Stimulated activated CD8-positive, alpha-beta memory T cell treated with anti-CD3 and anti-CD28 coated beads, Interleukin-12 subunit alpha, Interleukin-12 subunit beta, amount 100 ng/mL, for 4 hours (primary cell): ENCODE measurements around the gene NME5.

ENCODE experiments used
- DNase-seq: peaks from one replicate; pipeline ENCODE4 v3.0.0-alpha.2; 2020; ENCODE audit warnings: low read depth

NME5 gene

DNA sequence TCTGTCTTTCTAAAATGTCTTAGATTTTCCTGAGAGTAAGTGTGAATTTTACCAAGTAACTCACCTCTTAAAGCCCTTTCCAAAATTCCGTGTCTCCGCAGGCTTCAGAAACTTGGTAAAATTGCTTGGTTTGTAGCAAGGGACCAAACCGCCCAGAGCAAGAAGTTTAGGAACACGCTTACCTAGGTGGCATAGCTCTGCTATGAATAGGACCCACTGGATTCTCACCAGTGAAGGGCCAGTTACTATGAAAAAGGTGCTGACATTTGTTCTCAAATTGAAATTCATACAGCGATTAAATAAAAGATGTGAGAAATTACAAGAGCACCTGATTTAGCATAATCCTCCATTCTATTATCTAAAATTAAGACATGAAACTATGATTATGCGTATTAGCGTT, 6.7 kb downstream of the NME5 start:
- DNase-seq = no peak

DNA sequence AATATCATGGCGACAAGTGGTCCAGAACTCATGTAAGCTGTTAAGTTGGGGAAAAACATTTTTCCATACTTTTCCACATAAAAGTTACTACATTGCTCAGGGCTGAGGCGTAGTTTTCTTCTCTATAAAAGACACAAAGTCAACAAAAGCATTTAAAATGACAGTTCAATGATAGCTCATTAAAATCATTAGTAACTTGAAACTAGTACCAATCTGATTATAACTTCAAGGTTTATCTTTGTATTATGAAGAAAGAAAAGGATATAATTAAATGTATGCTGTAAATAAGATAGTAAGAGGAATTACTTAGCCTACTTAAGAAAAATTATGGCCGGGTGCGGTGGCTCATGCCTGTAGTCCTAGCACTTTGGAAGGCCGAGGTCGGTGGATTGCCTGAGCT, 9.9 kb downstream of the NME5 start:
- DNase-seq = no peak

DNA sequence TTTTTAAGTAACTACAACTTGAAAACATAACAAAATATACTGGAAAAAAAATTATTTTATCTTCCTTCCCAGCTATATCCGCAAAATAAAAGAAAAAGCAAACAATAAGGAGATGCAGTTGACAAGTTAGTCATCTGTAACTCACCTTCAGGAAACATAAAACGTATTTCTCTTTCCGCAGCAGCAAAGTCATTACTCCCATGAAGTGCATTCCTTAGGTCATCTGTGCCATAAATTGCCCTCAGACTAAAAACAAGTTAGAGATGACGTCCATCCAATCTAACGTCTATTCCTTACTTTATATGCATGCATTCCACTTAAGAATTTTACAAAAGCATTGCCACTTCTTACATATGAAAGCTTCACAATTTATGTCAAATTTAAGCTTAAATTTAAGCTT, 10.9 kb downstream of the NME5 start:
- no peak for DNase-seq

DNA sequence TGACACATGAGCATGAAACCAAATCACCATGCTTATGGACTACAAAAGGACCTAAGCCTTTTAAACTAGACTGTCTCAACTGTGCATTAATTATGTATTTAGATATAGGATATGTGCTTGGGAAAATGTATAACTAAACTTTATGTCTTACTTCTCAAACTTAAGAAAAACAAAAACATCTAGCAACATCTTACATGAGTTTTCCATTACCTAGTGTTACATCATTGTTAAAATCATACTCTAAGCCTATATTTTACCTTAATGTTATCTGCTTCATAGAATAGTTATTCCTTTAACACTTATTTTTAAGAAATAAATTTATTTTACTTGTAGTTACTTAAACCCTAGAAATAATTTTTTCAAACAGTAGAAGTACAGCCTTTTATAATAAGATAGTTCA, 24.0 kb downstream of the NME5 start:
- no peak for DNase-seq

DNA sequence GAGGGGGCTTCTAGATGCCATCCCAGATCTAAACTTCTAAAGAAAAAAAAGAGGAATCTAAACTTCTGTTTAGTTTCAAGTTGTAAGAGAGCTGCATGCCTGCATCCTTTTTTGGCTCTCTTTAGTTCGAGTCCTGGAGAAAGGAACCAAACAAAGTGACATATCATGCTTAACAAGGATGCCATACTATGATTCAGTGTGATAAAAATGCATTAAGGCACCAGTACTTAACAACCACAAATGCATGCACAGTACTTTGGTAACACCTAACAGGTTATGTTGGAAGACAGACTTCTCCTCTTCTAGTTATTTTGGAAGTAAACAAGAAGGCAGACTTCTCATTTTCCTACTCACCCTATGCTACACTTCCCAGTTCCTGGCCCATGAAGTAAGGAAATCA, 27.3 kb downstream of the NME5 start:
- DNase-seq = no peak

DNA sequence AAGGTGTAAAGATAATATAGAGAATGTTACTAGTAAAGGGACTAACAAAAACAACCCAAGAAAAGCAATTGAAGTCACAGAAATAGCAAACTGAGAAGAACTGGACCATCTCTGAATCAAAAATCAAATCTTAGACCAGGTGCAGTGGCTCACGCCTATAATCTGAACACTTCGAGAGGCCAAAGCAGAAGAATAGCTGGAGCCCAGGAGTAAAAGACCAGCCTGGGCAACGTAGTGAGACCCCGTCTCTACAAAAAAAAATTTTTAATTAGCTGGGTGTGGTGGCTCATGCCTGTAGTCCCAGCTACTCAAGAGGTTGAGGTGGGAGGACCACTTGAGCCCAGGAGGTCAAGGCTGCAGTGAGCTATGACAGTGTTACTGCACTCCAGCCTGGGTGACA, 28.0 kb downstream of the NME5 start:
- no peak for DNase-seq

DNA sequence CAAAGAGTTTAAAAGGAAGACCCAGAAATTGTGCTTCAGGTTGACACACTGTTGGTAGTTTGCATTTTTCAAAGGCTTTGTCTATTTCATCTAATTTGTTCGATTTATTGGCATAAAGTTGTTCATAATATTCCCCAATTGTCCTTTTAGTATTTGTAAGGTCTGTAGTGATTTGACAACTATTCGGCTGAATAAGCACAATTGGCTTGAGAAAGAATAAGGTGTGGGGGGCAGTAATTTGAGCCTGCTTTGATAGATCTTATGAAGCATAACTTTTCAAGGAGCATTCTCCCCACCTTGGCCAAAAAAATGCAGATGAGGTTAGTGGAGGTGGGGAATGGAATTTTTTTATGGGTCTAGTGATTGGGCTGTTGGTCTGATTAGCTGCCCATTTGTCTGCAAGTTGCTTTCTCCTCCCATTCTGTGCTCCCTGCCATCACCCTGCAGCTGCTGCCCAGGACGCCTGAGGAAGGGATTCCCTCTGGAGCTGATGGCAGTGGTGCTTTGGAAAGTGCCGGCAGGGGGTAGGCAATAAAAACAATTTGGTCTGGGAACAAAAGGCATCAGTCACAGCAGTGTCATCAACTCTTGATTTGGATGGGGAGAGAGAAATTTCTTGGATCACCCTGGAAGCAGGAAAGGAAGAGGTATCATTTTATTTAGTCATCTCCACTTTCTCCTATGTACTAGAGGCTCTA, 28.8 kb downstream of the NME5 start:
- no peak for DNase-seq

DNA sequence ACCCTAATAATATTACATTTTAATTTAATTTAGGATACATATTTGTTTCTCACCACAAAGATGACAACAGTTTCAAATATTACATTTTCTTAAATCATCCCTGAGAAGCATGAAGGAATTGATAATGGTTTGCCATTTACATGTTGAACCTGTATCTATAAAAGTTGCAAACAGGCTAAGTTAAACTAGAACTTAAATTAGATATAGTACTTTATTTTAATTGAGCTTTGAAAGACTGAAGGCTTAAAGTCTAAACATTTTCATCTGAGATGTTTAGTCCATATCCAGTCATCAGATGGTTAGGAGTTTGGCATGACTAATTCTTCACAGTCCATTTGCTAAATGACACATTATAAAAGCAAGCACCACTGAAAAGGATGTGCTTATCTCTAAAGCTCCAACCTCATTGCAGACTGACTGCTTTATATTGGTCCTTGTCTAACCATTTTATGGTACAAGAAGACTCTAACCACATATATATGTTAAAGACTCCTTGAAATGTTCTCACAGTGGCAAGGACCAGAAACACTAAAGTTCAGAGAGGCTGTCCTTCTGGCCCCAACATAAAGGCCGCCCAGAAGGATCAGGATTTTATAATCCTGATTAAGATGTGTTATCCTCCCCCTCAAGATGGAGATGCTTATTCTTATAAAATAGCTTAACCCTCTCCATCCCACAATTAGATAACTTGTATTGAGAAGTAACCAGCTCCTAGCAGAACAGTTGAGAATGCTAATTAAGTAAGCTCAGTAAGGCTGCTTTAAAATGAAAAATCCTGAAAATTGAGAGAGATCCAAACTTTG, 29.6 kb downstream of the NME5 start:
- no peak for DNase-seq

DNA sequence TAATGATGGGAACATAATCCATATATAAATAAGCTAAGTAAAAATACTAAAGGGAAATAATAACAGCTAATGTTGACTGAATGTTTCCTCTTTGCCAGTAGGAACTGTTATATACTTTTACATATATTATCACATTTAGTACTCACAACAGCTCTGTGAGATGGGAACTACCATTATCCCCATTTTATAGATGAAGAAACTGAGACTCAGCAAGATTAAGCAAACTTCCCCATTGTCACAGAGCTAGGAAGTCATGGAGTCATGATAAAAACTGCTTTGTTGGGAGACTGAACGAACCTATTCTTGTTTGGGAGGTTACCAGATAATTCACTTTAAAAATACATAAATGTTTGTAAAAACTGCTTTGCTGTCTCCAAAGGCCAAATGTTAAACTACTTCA, 32.0 kb downstream of the NME5 start:
- no peak for DNase-seq

GRCh38 chr5:138105709-138106108, 33.5 kb downstream of the NME5 start:
- no peak for DNase-seq

- DNase-seq = no peak
Measured at GRCh38 chr5:138103319-138103637, 36.0 kb downstream of the NME5 start.

GRCh38 chr5:138102454-138103318, 36.5 kb downstream of the NME5 start:
- no peak for DNase-seq

- no peak for DNase-seq
Measured at GRCh38 chr5:138096997-138097828, 42.0 kb downstream of the NME5 start.

GRCh38 chr5:138096363-138096762, 42.9 kb downstream of the NME5 start:
- DNase-seq = no peak

DNA sequence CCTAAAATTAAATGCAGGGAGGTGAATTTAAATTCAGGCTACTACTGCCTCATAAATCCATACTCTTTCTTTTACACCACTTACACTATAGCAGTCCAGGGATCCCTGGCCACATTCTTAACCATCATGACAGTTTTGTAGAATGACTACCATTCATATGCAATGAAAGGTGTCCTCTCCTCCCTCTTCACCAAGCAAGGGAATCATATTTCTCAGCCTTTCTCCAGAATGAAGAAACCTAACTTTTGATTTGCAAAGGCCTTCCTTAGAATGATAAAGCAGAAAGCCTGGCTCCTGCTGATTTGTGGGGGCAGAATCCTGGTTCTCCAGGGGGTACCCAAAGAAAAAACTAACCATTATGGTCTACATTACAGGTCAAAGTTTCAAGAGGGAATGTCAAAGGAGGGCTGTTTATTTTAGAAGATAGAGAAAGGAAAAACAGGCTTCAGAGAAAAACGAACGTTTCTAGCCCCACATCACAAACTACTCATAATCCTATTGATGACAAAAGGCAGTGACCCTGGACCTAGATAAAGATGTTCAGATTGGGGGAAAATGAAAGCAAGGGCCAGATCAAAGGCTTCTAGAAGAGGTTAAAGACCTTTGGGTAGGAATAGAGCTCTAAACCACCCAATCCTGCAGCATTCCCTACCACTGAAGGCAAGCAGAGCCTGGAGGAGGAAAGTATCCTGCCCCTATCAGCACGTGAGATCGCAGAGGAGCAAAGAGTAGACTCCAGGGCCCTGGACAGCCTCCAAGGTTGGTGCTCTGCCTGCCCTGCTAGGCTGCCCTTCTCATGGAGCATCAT, 43.9 kb downstream of the NME5 start:
- DNase-seq = no peak

GRCh38 chr5:138093036-138093435, 46.2 kb downstream of the NME5 start:
- no peak for DNase-seq

DNA sequence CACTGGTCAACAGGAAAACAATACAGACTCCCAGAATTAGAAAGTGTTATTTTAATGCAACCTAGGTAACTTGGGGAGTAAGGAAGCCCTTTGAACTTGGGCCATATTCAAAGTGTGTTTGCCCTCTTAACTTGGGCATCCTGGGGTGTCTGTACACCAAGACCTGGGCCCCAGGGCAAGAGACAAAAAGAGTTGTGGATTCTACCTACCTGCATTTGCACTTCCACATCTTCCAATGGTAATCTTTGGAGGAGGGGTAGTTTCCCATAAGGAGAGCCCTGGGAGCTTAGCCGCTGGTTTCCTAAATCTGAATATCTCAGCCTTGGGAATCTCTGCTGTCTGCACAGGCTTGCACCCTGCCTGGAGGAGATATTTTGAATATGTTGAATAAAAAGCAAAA, 46.9 kb downstream of the NME5 start:
- DNase-seq = no peak

GRCh38 chr5:138091685-138092084, 47.5 kb downstream of the NME5 start:
- no peak for DNase-seq

- DNase-seq = no peak
Measured at GRCh38 chr5:138083702-138084101, 55.5 kb downstream of the NME5 start, which contains the start of gene WNT8A. WNT8A (plus strand) TSS chr5:138084033; CDS start chr5:138084128, 95 bp downstream.

DNA sequence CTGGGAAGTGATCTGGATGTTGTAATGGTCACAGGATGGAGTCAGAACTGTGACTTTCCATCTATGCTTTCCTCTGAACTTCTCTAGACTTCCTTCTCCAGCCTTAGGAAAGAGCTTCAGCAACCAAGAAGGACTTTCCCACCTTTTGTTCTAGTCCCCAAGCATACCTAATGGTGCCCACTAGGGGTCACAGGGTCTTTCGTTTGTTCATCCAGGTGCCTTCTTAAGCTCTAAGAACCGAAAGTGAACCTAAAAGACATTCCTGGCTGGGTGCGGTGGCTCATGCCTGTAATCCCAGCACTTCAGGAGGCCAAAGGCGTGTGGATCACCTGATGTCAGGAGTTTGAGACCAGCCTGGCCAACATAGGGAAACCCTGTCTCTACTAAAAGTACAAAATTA, 57.2 kb downstream of the NME5 start:
- no peak for DNase-seq

DNA sequence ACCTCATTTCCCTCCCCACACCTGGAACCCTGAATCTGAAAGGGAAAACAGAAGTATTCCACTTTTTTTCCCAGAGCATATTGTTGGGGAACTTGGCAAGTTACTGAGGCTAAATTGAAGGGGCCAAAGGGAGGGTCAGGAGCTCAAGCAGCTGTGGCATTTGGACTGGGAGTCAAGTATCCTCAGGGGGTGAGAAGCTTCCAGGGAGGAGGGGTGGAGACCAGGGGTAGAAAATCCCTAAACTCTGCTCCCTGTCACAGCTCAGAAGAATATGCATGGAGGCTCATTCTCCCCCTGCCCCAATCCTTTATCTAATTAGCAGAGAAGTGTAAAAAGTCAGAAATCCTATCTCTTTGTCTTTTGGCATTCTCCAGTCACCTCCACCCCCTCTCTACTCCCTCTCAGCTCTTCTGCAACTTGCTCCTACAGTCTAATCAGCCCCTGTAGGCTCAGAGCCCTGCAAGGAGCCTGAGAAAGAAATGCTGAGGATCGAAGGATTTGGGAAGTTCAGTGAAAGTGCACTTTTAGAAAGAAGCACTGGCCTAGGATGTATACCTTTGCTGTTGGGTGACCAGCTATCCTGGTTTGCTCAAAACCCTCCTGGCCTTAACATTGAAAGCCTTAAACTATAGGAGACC, 61.1 kb downstream of the NME5 start:
- no peak for DNase-seq
